HPDE6-E6E7 (cell line): Measurements from ENCODE around the gene LOXHD1.

Experiments
- DNase-seq: peaks from one replicate; pipeline ENCODE4 v3.0.0; 2011; ENCODE audit warnings: missing footprints; ENCODE audit errors: extremely low spot score

The LOXHD1 gene

DNA sequence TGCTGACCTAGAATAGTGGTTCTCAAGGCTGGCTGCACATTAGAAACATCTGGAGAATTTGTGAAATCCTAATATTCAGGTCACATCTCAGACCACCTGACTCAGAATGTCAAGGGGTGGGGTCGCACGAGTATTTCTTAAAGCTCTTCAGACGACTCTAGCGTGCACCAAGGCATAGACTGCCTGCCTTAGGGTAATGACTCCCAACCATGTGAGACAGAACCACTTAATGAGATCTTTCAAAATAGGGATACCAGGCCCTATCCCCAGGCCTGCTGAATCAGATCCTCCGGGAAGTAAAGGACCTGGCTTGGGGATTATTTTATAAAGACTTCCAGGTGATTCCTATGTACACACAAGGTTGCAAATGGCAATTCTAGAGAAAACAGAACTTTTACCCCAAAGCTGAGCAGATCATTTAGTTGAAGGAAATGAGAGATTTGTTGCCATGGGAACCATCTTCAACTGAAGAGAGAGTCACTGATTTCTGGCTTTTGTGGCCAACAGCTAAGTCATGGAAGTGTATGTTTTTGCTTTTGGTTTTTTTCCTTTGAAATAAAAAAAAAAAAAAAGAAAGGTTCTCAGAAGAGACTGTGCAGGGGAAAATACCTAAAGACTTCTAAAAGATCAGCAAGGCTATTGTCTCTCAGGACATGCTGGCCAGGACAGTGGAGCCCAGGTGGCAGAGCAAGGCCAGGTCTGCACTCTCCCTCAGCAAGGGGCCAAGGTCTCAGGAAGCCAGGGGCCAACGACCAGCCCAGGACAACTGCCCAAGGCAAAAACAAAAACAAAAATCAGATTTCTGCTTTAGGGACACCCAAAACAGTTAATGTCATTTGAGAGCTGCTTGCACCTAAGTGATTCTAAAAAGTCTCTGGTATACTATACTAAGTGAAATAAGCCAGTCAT is 15.3 kb upstream of the LOXHD1 start:
- DNase-seq = no peak

DNA sequence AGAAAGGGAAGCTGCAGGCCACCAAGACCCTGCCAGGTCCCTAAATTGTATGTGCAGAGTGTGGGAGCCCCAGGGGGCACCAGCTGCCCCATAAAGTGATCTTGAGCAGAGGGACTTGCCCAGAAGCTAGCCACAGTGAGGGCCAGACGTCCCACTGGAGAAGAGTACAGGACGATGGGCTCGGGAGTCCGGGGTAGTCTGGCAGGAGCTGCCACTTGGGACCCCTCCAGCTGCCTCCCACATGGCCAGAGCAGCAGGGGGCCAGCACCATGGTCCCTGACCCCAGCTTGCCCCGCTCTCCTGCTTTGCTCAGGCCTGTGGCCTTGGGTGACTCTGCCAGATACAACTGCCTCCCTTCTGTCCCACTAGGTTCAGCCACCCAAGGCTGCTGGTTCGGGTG is 11.7 kb upstream of the LOXHD1 start:
- no peak for DNase-seq

DNA sequence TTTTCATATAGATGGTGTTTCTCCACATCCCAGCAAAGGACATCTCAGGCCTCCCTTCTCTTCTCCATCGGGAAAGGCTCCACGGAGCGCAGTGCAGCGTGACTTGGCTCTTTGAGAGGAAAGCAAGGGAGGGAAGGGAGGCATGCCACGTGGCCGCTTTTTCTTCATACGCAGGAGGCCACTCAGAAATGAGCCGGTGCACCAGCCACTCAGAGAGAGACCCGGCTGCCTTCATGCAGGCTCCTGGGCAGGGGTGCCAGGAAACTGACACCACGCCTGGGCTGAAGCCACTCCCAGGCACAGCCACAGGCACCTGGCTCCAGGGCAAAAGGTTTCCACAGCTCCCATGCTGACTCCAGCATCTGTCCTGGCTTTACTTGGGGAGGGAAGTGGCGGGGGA is 11.1 kb upstream of the LOXHD1 start:
- DNase-seq = no peak

DNA sequence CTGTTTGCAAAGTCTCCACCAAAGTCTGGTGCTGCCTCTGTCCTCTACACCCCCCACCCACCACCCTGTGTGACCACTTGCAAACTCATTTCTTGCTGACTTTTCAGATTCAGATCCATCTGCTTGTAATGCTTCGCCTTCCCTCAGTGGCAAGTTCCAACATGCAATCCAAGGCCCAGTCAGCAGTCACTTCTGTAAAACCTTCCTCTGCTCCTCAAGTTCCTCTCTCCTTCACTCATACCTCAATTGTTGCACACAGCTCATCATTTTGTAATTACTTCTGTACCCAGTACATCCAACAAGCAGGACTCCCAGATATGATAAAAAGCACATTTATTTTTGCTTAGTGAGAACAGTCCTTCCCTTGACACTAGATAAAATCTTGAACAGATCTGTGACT is 6.5 kb upstream of the LOXHD1 start:
- DNase-seq = no peak

DNA sequence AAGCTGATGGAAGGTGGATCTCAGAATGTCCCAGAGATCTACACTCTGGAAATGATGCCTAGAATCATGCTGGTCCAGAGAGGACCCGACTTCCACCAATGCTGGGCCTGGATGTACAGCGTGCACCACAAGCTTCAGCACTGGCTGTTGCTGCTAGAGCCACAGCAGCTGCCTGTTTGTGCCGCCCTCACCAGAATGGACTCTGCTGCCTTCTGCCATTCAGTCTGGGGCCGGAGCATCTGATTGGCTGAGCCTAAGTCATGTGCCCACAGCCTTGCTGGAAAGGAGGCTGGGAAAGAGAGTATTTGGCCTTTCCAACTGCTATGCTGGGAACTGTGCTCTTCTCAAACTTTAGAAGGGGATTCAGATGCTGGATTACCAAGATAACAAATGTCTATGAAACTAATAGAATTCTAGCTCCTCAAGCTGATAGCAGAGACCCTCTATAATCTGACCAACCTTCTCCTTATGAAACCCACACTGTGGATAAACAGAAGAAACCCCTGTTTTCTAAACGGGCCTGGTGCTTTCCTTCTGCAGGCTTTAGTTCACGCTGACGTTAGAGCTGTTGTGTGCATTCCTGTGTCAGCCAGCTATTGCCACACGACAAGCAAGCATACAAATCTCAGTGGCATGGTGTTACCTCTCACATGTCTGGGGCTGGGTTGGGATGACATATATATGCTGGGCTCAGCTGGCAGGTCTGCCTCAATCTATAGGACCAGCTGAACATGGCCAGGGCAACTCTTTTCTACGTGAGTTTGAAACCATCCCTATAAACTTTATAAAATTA is 4.1 kb upstream of the LOXHD1 start:
- DNase-seq = no peak

DNA sequence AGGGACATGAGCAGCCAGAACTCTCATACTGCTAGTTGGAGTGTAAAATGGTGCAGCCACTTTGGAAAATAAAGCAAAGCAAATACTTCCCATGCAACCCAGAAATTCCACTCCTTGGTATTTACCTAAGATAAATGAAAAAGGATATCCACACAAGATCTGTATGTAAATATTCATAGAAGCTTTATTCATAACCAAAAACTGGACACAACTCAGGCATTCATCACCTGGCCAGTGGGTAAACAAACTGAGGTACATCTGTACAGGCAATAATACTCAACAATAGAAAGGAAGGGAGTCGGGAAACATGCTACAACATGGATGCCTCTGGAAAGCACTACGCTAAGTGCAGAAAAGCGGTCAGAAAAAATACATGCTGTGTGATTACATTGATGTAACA is 2.5 kb upstream of the LOXHD1 start:
- no peak for DNase-seq

DNA sequence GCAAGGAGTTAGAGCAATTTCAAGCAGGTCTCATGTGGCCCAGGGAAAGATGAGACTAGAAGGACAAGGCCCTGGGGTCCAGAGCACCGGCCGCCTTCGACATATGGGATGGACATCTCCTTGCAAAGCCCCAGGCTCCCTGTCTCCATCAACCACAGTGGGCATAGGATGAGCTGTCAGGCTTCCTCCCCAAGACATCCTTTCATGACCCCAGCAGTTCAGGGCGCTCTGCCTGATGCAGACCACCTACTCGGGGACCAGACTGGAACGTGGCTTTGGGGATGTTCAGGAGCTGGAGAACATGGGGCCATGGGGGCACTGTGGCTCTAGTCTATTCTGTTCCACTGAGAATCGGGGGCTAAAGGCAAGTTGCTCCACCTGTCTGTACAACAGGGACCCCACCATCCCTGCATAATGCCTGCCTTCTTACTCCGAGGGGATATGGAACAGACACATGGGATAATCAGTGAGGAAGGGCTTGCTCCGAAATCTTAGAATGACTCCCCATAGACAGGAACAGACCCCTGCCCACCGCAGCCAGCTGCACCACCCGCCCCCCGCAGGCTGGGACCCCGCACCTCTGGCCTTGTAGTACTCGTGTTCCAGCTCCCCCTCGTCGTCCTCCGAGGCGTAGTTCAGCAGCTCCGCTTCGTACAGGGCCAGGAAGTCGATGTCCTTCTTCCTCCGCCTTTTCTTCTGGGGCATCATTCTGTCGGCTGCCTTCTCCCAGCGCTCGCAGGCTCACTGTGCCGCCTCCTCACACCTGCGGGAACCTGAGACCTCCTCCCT is 500 bp downstream of the LOXHD1 start:
- DNase-seq = no peak

DNA sequence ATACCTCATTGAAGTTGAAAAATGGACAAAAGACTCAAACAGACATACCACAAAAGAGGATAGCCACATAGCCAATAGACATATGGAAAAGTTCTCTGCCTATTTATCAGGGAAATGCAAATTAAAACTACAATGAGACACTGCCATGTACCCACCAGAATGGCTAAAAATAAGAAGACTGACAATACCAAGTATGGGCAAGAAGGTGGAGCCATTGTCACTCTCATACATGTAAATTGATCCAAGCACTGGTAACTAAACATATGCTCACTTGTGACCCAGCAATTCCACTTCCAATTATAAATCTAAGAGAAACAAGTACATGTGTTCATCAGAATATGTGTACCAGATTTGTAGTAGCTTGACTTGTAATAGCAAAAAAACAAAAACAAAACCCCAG is 4.6 kb downstream of the LOXHD1 start:
- no peak for DNase-seq

DNA sequence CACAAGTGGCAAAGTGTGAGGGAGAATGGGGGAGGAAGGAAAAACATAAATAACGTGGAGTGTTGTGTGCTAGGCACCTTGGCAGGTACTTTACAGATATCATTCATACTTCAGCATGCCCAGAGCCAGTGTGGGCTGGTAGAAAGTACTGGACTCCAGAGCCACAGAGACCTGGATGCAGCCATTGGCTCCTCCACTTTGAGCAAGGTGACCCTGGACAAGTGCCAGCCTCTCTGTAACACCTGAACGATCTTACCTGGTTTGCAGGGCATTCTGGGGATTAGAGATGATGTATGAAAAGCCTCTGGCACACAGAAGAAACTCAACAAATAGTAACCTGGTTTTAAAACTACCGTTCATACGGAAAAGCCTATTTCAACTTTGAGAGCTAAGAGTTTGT is 6.3 kb downstream of the LOXHD1 start:
- no peak for DNase-seq

DNA sequence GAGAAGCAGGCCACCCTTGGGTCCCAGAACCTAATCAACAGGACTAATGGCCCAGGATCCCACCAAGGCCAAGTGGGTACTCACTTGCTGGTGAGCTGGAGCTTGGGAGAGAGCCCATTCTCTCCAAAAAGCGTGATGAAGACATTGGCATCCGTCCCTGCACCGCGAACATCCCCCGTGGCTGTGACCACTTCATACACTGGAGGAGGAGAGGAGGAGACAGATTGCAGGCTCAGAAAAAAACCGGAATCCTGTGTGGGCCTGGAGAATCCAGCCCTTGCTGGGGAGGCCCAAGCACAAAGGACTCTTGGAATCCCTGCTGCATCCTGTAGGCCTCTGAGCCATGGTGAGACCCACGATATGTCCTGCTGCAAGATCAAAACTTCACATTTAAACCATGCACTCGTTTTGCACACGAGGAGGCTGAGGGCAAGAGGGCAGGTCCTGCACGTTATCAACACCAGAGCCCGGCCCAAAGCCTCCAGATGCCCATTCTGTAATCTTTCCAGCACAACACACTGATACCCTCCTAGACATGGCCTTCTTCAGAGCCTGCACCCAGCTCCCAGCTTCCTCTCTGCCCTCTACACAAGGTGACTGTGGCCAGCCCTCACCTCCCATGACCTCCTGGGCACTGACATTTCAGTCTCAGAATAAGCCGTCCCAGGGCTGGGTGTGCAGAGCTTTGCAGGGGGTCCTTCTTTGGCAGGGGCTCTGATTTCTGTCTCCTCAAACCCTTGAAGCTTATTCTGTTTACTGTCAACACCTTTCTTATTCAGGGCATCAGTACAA is 7.8 kb downstream of the LOXHD1 start:
- no peak for DNase-seq

DNA sequence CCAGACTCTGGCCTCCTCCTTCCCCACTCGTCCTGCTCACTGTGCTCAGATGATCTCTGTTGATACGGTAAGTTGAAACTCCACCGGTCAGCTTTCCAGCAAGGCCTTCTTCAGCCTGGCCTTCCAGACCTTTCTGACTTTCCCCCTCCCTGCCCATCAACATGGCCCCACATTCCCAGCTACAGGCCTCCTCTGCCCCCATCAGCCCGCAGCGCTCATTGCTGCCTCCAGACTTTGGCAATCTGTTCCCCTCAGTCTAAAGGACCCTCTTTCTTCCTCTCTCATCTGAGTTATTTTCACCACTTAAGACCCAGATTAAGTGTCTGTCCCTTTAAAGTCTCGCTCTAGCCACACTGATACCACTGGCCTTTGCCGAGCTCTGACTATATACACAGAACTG is 10.6 kb downstream of the LOXHD1 start:
- no peak for DNase-seq

DNA sequence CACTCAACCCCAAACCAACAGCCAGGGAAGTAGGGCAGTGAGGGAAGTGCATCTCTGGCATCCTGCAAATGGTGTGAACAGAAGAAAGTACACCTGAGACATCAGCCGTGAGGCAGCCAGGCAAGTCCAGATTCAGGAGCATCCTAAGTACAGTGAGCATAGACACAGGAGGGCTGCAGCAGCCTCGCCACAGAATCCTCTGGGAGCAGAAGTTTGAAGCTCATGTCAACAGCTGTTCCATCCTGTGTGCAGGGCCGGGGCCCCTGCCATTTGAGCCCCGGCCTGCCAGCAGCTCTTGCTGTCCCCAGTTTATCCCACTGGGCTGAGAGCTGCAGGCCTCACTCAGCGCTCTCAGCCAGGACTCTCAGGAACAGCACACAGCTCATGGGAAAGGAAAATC is 14.5 kb downstream of the LOXHD1 start:
- DNase-seq = no peak

DNA sequence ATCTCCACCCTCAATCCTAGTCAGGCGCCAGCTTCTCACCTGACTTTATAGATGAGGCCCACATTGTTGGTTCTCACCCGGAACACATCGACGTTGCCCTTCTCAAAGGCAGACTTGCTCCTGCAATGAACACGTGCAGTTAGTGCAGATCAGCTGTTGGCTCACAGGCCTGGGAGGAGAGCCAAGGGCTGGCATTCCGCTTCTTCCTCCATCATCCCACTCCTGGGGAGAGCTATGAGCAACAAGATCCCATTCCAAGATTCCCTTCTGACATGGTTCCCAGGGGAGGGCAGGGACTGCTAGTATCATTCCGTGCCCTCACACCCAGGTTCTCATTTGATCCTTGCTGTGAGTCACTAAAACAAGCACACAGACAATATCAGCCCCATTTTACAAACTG is 15.1 kb downstream of the LOXHD1 start:
- DNase-seq = no peak

DNA sequence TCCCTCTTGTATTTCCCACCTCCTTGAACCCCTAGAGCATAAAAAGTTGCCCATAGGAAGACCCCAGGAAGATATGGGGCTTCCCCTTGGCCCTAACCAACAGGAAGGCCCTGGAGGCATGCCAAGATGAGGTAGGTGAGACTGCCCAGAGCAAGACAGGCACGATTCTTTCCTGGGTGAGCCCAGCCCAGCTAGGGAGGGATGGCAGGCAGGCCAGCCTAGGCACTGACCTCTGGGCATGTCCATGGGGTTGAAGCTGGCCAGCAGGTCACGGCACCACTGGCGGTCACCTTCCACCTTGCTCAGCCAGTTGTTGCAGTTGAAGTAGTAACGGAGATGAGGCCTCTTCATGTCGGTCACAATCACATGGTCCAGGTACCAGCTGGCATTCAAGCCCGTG is 17.6 kb downstream of the LOXHD1 start:
- no peak for DNase-seq

DNA sequence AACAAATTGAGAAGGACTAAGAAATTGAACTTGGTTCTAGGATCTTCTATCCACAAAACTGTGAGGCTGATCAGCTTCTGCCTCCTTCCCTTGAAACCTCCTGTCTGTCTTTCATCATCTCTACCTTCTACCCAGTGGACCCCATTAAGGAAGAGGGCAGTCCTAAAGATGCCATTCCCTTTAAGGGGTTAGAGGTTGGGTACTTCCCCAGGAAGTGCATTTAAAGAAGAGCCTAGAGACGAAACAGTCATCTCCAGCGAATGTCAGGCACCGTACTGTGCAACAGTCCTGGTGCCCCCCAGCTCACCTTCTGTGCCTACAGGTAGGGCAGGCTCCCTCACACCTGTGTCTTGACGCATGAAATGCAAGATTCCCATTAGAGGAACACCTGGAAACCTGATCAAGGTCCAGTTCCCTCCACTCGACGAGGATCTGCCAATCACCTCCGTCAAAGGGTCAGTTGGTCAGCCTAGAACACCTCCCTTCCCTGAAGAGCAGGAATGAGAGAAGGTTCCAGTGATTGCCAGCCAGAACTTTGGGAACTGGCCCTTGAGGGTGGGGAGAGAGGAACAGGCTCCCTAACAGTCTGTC is 20.9 kb downstream of the LOXHD1 start:
- no peak for DNase-seq

DNA sequence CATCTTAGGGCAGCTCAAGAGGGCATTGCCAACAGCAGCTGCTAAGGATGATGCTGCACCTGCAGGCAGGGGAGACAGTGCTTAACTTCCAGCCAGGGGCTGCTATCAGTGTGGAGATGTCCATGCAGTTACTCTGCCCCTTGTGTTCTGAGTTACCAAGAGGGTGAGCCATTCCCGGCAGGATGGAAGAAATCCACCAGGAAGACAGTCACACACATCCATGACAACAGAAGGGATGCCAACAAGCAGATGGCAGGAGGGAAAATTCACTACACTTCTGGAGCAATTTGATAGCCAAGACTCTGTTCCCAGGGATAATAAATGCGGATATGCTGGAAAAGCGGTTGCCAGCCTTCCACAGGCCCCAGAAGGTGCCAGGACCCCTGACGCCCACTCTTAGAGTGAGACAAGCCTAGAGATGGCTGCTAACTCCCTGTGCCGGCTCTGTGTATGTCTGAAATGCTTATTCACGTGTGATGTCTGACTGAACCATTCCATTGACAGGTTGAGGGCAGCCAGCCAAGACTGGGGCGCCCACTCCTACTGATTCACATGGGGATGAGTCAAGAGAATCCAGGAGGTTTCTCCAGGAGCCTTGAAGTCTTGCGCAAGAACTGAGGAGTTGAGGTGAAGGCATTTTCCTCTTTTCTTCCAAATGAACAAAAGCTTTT is 24.5 kb downstream of the LOXHD1 start:
- peak; percentile 48 for DNase-seq

DNA sequence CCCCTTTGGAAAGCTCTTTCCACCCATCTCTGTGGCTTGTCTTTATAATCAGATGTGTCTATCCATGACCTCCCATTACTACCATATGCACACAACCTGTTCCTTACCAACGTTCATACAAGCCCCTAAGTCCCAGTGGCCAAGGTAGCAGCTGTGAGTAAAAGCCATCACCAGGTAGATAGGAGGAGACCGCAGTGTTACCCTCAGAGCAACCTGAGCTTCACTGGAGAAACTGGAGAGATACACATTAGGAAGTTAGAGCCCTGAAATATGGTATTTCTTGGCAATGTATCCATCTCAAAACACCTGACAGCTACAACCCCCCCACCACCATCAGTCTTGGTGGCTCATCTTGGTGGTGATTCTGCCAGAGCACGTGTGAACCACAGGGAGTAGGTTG is 26.0 kb downstream of the LOXHD1 start:
- DNase-seq = no peak

DNA sequence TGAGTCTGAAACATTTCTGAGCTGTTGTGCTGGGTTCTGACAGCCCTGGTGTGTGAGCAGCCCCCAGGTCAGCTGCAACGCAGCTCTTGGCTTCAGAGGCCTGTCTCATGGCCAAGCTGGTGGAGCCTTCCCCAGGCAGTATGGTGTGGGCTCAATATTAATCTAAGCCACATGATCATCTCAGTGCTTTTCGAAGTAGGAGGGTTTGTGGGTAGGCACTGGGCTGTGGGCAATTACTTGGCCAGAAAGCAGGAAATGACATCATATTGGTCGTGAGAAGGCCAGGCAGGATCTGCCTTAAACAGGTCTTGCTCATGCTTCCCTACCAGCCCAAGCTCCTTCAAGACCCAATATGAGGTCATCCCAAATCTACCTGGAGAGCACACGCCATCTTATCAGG is 26.9 kb downstream of the LOXHD1 start:
- DNase-seq = no peak

DNA sequence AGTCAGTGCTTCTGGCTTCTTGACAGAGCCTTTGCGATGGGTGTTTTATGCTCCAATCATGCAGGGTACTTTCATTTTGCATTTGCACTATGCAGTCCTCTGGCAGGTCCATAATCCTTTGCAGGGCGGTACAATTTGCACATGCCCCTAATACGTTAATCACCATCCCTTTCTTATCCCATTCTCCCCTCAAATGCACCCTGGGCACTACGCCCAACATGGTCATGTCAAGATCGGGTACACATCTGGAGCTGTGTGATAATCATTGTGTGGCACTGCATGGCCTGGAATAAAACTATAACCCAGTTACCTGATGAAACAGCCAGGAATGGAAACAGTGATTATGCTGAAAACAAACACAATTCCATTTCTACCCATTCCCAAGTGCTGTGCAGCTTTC is 27.7 kb downstream of the LOXHD1 start:
- no peak for DNase-seq

DNA sequence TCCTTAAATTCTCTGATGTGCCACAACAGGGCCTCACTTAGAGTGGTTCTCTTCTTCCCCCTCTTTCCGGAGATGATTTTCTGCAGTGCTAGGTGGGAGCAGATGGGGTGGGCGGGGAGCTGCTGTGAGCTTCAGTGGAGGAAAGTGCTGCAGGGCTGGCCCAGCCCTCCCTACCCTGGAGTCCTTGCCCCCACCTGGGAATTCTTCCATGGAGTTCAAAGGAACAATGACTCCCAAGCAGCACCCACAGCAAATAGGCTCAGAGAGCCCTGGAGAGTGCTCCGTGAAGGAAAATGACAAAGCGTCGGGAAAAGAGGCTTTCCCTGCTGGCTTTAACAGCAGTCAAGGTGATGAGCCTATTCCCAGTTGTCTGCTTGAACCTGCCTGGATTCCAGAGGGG is 28.8 kb downstream of the LOXHD1 start:
- no peak for DNase-seq

DNA sequence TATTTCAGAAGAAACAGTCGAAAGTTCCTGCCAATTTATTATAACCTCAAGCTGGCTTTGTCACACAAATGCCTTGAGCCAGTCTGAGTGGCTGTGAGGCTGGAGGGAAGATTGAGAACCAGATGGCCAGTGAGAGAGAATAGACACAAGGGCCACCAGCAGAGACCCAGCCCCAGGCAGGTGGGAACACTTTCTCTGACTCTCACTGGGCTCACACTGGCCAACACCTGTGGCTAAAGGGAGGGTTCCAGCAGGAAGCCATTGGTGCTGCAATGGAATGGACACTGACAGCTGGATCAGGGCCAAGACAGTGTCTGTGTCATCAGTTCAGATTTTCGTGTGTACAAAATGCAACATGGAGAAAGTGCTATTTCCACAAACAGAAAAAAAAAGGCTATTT is 29.9 kb downstream of the LOXHD1 start:
- DNase-seq = no peak
